CD4-positive, alpha-beta T cell treated with Interleukin-10 for 1 hour (primary cell): ENCODE results near the gene C4A.
"Not testable (repeated sequence)": the region's sequence is repeated elsewhere in the genome, so short reads cannot be mapped to it uniquely, and the experiment has no call there.

Source experiments
- DNase-seq: peaks from one replicate; pipeline ENCODE4 v3.0.0-alpha.2; 2020

The C4A gene

GRCh38 chr6:31981744-31982143, at the start of gene C4A:
Gene C4A, plus strand, starts transcription at chr6:31982057. Its CDS starts 51 bp downstream, at chr6:31982108.
- not testable (repeated sequence) for DNase-seq

- not testable (repeated sequence) for DNase-seq
Measured at GRCh38 chr6:31932137-31932536, 49.7 kb upstream of the C4A start.

GRCh38 chr6:31933537-31933936, 48.3 kb upstream of the C4A start:
- no peak for DNase-seq

- no peak for DNase-seq
Measured at GRCh38 chr6:31935021-31935420, 46.8 kb upstream of the C4A start.

- no peak for DNase-seq
Measured at GRCh38 chr6:31935823-31936222, 46.0 kb upstream of the C4A start.

GRCh38 chr6:31940256-31940664, 41.6 kb upstream of the C4A start:
- no peak for DNase-seq

- no peak for DNase-seq
Measured at GRCh38 chr6:31943742-31944141, 38.1 kb upstream of the C4A start.

GRCh38 chr6:31945154-31945506, 36.7 kb upstream of the C4A start:
- DNase-seq = no peak

- no peak for DNase-seq
Measured at GRCh38 chr6:31945507-31946369, 36.1 kb upstream of the C4A start, which contains the start of gene CFB. Gene CFB, plus strand, starts transcription at chr6:31946095. Its CDS starts 127 bp downstream, at chr6:31946222.

- no peak for DNase-seq
Measured at GRCh38 chr6:31946370-31946885, 35.4 kb upstream of the C4A start.

GRCh38 chr6:31947070-31947675, 34.7 kb upstream of the C4A start:
- no peak for DNase-seq

GRCh38 chr6:31947864-31948263, 34.0 kb upstream of the C4A start:
- no peak for DNase-seq

GRCh38 chr6:31948306-31948705, 33.6 kb upstream of the C4A start:
- DNase-seq = no peak

GRCh38 chr6:31948753-31949413, 33.0 kb upstream of the C4A start:
- DNase-seq = no peak

GRCh38 chr6:31949926-31950548, 31.8 kb upstream of the C4A start:
- no peak for DNase-seq

GRCh38 chr6:31952140-31952805, 29.6 kb upstream of the C4A start:
- DNase-seq = peak; percentile 43

GRCh38 chr6:31952890-31953289, 29.0 kb upstream of the C4A start:
- no peak for DNase-seq

GRCh38 chr6:31954511-31954910, 27.3 kb upstream of the C4A start:
- no peak for DNase-seq

GRCh38 chr6:31956796-31957195, 25.1 kb upstream of the C4A start:
- no peak for DNase-seq

GRCh38 chr6:31958412-31958740, 23.5 kb upstream of the C4A start:
- DNase-seq = no peak

- peak; percentile 99 for DNase-seq
Measured at GRCh38 chr6:31958741-31959739, 22.8 kb upstream of the C4A start, which contains the start of the genes NELFE and SKIC2. Gene NELFE, minus strand, starts transcription at chr6:31958971. Its CDS starts 525 bp downstream, at chr6:31958446. Gene SKIC2, plus strand, starts transcription at chr6:31959175. Its CDS starts 18 bp downstream, at chr6:31959193.
